Measurements from ENCODE around the gene SULT1A2. TPM values are rescaled to one million over a fixed set of nuclear protein-coding genes. Genes with fewer than 3 reads are reported as not detected.
"Not testable (repeated sequence)": the region's sequence is repeated elsewhere in the genome, so short reads cannot be mapped to it uniquely, and the experiment has no call there.

The SULT1A2 gene
- total and polyA plus RNA-seq, 2 of the 8 experiments (the other 6 are each of a cell fraction or from before 2014, with no cell fraction given), result 0.29 to 0.35 TPM

DNA sequence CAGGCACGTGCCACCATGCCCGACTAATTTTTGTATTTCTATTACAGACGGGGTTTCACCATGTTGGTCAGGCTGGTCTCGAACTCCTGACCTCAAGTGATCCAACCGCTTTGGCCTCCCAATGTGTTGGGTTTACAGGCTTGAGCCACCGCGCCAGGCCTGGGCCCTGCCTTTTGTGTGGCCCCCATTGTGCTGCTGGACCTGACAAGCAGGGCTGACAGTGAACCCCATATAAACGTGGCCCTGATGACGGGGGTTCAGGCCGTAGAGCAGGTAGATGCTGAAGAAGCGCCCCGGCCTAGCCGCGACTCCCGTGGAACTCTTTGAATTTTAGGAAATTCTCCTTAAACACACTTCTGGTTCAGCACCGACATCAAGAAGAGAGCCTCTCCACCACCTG is 17.7 kb upstream of the SULT1A2 start:
- FAIRE-seq; H4K5ac ChIP-seq (ENCODE audit: insufficient read length, low read depth, low read length); POLR2A ChIA-PET (ENCODE audit: partially characterized antibody); H3K4me2 ChIP-seq (ENCODE audit: insufficient read depth in 1 of 2, low read depth in 2 of 2, low read length in 2 of 2); H3K36me3 ChIP-seq (ENCODE audit: control insufficient read depth in 2 of 4, insufficient read depth in 4 of 4, low read length in 3 of 4); H3K56ac ChIP-seq (replicated peaks; ENCODE audit: insufficient read length, low read depth, low read length); H2BK20ac ChIP-seq (ENCODE audit: low read length); H3K27ac ChIP-seq (ENCODE audit: low read depth, low read length); H3K9me3 ChIP-seq (ENCODE audit: insufficient read depth in 2 of 2, low read depth in 1 of 2, low read length in 1 of 2); H4K91ac ChIP-seq (replicated peaks; ENCODE audit: insufficient read length, low read length); DNase-seq (ENCODE audit: low read depth in 1 of 2, low spot score in 2 of 2); H3K27me3 ChIP-seq (replicated peaks in 1 of 4; ENCODE audit: control insufficient read depth in 3 of 4, extremely low read depth in 1 of 4, insufficient read depth in 3 of 4, low read length in 3 of 4); H2AK5ac ChIP-seq (ENCODE audit: low read depth, low read length); H2AFZ ChIP-seq (ENCODE audit: low read length); H2BK5ac ChIP-seq (ENCODE audit: low read depth, low read length); H3K18ac ChIP-seq (ENCODE audit: extremely low read depth, low read length); H3K23ac ChIP-seq (ENCODE audit: insufficient read length); H3K4me3 ChIP-seq (ENCODE audit: extremely low read depth in 1 of 4, insufficient read depth in 2 of 4, low read depth in 3 of 4, low read length in 4 of 4); H4K8ac ChIP-seq (ENCODE audit: extremely low read depth, insufficient read depth, low read length); H2BK15ac ChIP-seq (ENCODE audit: low read length); H3K9ac ChIP-seq (replicated peaks in 1 of 4; ENCODE audit: extremely low read depth in 1 of 4, low read depth in 3 of 4, low read length in 3 of 4); H4K20me1 ChIP-seq (replicated peaks in 1 of 2; ENCODE audit: control insufficient read depth in 1 of 2, insufficient read depth in 2 of 2, low read length in 2 of 2); H3K14ac ChIP-seq (ENCODE audit: insufficient read length); H2BK12ac ChIP-seq (ENCODE audit: low read depth, low read length); H3K79me1 ChIP-seq (ENCODE audit: low read depth, low read length); H3K79me2 ChIP-seq (ENCODE audit: control insufficient read depth in 1 of 2, insufficient read depth in 2 of 2, low read length in 2 of 2); H3K4ac ChIP-seq (replicated peaks; ENCODE audit: insufficient read length, low read depth, low read length); CTCF ChIA-PET (ENCODE audit: partially characterized antibody); H3K23me2 ChIP-seq (ENCODE audit: low read depth, low read length); H2BK120ac ChIP-seq (replicated peaks; ENCODE audit: low read depth, low read length): not testable (repeated sequence)
- WGBS, 2 experiments (ENCODE audit: extremely low coverage in 1 of 2, insufficient coverage in 1 of 2, insufficient read length in 1 of 2, insufficient replicate concordance in 2 of 2, low coverage in 1 of 2, low lambda C conversion rate in 2 of 2, missing lambda C conversion rate in 1 of 2), result 80% methylated on average over 5 of the region's 16 CpGs; no CpG with 5 or more reads in 1 of the 2 experiments
- peaks cover 0 to 16% (median 6%) of the 10 kb centered on the region in 4 experiments; a peak in 3 of 7 replicates for H3K4me1 ChIP-seq (replicated peaks in 1 of 4; ENCODE audit: control insufficient read depth in 3 of 4, insufficient read depth in 4 of 4, low read length in 3 of 4)

- peak in 1 of 2 experiments; percentile 64 for DNase-seq (ENCODE audit: low read depth in 1 of 2, low spot score in 2 of 2)
- H2AK5ac ChIP-seq (ENCODE audit: low read depth, low read length); CTCF ChIA-PET (ENCODE audit: partially characterized antibody); H3K14ac ChIP-seq (ENCODE audit: insufficient read length); H4K8ac ChIP-seq (ENCODE audit: extremely low read depth, insufficient read depth, low read length); FAIRE-seq; H3K79me2 ChIP-seq (ENCODE audit: control insufficient read depth in 1 of 2, insufficient read depth in 2 of 2, low read length in 2 of 2); H3K9me3 ChIP-seq (ENCODE audit: insufficient read depth in 2 of 2, low read depth in 1 of 2, low read length in 1 of 2); POLR2A ChIA-PET (ENCODE audit: partially characterized antibody); H2AFZ ChIP-seq (ENCODE audit: low read length); H3K27me3 ChIP-seq (replicated peaks in 1 of 4; ENCODE audit: control insufficient read depth in 3 of 4, extremely low read depth in 1 of 4, insufficient read depth in 3 of 4, low read length in 3 of 4); H4K5ac ChIP-seq (ENCODE audit: insufficient read length, low read depth, low read length); H3K9ac ChIP-seq (replicated peaks in 1 of 4; ENCODE audit: extremely low read depth in 1 of 4, low read depth in 3 of 4, low read length in 3 of 4); H3K36me3 ChIP-seq (ENCODE audit: control insufficient read depth in 2 of 4, insufficient read depth in 4 of 4, low read length in 3 of 4); H3K56ac ChIP-seq (replicated peaks; ENCODE audit: insufficient read length, low read depth, low read length); H2BK12ac ChIP-seq (ENCODE audit: low read depth, low read length); H4K91ac ChIP-seq (replicated peaks; ENCODE audit: insufficient read length, low read length); H3K79me1 ChIP-seq (ENCODE audit: low read depth, low read length); H3K4ac ChIP-seq (replicated peaks; ENCODE audit: insufficient read length, low read depth, low read length); H4K20me1 ChIP-seq (replicated peaks in 1 of 2; ENCODE audit: control insufficient read depth in 1 of 2, insufficient read depth in 2 of 2, low read length in 2 of 2); H3K23ac ChIP-seq (ENCODE audit: insufficient read length); H3K18ac ChIP-seq (ENCODE audit: extremely low read depth, low read length); H2BK15ac ChIP-seq (ENCODE audit: low read length); H3K27ac ChIP-seq (ENCODE audit: low read depth, low read length); H3K23me2 ChIP-seq (ENCODE audit: low read depth, low read length); H2BK5ac ChIP-seq (ENCODE audit: low read depth, low read length); H2BK120ac ChIP-seq (replicated peaks; ENCODE audit: low read depth, low read length); H2BK20ac ChIP-seq (ENCODE audit: low read length): not testable (repeated sequence)
- H3K4me2 ChIP-seq (ENCODE audit: insufficient read depth in 1 of 2, low read depth in 2 of 2, low read length in 2 of 2), result peak overlapping the region in 1 of 2 experiments; percentile 42; a peak in 1 of 4 replicates
- WGBS, 2 experiments (ENCODE audit: extremely low coverage in 1 of 2, insufficient coverage in 1 of 2, insufficient read length in 1 of 2, insufficient replicate concordance in 2 of 2, low coverage in 1 of 2, low lambda C conversion rate in 2 of 2, missing lambda C conversion rate in 1 of 2), result no CpG with 5 or more reads among the region's 26 CpGs
- H3K4me3 ChIP-seq (ENCODE audit: extremely low read depth in 1 of 4, insufficient read depth in 2 of 4, low read depth in 3 of 4, low read length in 4 of 4), result peak overlapping the region in 1 of 4 experiments; percentile 43; a peak in 1 of 8 replicates
- peaks cover 0 to 20% (median 8%) of the 10 kb centered on the region in 4 experiments; a peak in 4 of 7 replicates for H3K4me1 ChIP-seq (replicated peaks in 1 of 4; ENCODE audit: control insufficient read depth in 3 of 4, insufficient read depth in 4 of 4, low read length in 3 of 4)
These were observed 17.1 kb upstream of the SULT1A2 start for GRCh38 chr16:28613912-28614311.

All from H1 (cell line).